ENCODE results near the gene FEZ2.

DNA sequence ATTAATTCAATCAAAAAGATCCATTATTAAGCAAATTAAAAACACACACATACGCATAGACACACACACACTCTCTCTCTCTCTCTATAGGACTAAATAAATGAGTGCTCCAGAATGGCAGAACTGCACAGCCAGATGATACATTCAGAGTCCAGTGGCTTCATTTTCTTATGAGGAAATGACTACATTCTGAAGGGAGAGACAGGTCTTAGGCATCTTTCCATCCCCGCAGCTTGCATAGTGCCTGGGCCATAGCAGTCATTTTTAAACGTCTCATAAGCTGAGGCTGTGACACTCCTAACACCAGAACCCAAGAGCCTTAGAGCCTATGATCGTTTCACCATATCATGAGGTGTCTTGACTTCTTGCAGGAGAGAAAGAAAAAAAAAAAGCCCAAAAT, 31.1 kb downstream of the FEZ2 start:
- TF ChIP-seq TEAD4 (IDR thresholded peaks at IDR 0.05), result no peak
- no peak for TF ChIP-seq ZBTB7A (IDR thresholded peaks at IDR 0.05; ENCODE audit: low read depth)
- TF ChIP-seq TAF1 (IDR thresholded peaks at IDR 0.05; ENCODE audit: low read depth), result no peak
- TF ChIP-seq RAD21 (IDR thresholded peaks at IDR 0.05; ENCODE audit: low read depth), result no peak
- no peak for TF ChIP-seq EP300 (IDR thresholded peaks at IDR 0.05; ENCODE audit: borderline replicate concordance)
